Lower leg skin (tissue), 4 donors: ENCODE results near the gene CPEB4. TPM values are rescaled to one million over a fixed set of nuclear protein-coding genes. Genes with fewer than 3 reads are reported as not detected.

Experiments
- DNase-seq, 2 donors: peaks; one replicate each; pipeline ENCODE4 v3.0.0-alpha.2; 2019; ENCODE audit warnings: low spot score in 2 of 2
- H3K4me3 ChIP-seq: fragments of 200-600 bp; sonication (generic); 2 replicates; pipeline ENCODE4 v1.5.1; 2017; ENCODE audit warnings: mild to moderate bottlenecking, low read depth; ENCODE audit not compliant: poor library complexity, severe bottlenecking
- CTCF ChIP-seq, 3 donors: fragments of 450-650 bp; IDR thresholded peaks; one replicate each; pipeline ENCODE4 v1.5.1; 2016; ENCODE audit warnings: antibody characterized with exemption in 3 of 3, mild to moderate bottlenecking in 3 of 3, moderate library complexity in 2 of 3
- POLR2A ChIP-seq, 2 donors: fragments of 450-650 bp; IDR thresholded peaks; one replicate each; pipeline ENCODE4 v1.6.1; 2016 to 2017; ENCODE audit warnings: antibody characterized with exemption in 2 of 2, mild to moderate bottlenecking in 1 of 2, moderate library complexity in 1 of 2
- WGBS, 2 donors: methylation state at CpG; one replicate each; pipeline ENCODE4 v1.1.5; 2018; 5-methylcytosine and 5-hydroxymethylcytosine counted together
- intact Hi-C: fragments of 100-400 bp; cut with DNase I; formaldehyde crosslinking; loops from one replicate; pipeline ENCODE4 v1.15.0; 2023; ENCODE audit warnings: low total_unique reads
- total RNA-seq, 4 donors: library from RNA; depleted of rRNA; stranded (reverse); fragments of >200 nt; gene quantifications; one replicate each; pipeline ENCODE4 v1.1.0, GENCODE V29; 2016

Gene CPEB4
- total RNA-seq, 4 donors from 2014 or later = 47.5 to 79.6 (median 55.3) TPM

GRCh38 chr5:173954671-173955521 lies 66.7 kb downstream of the CPEB4 start:
- WGBS, 2 donors = 65 to 70% methylated on average over 6 of the region's 6 CpGs
- intact Hi-C loops = no loop called here

GRCh38 chr5:173960986-173961385 lies 72.8 kb downstream of the CPEB4 start:
- no peak for TF ChIP-seq POLR2A (IDR thresholded peaks at IDR 0.05)
- no peak for TF ChIP-seq CTCF (IDR thresholded peaks at IDR 0.05)
- 61% methylated on average over 2 of the region's 2 CpGs for WGBS, 2 donors
- H3K4me3 ChIP-seq = no peak overlapping the region
- DNase-seq = no peak
- intact Hi-C loops = no loop called here

More at GRCh38 chr5:173954671-173955521, 66.7 kb downstream of the CPEB4 start:
- no peak overlapping the region for H3K4me3 ChIP-seq
- TF ChIP-seq CTCF (IDR thresholded peaks at IDR 0.05) = no peak
- TF ChIP-seq POLR2A (IDR thresholded peaks at IDR 0.05) = no peak
- DNase-seq = no peak

GRCh38 chr5:173961418-173961817 lies 73.3 kb downstream of the CPEB4 start:
- H3K4me3 ChIP-seq = no peak overlapping the region
- TF ChIP-seq POLR2A (IDR thresholded peaks at IDR 0.05) (no peak), CTCF (IDR thresholded peaks at IDR 0.05) (no peak)
- 53 to 64% methylated on average over 1 of the region's 1 CpG for WGBS, 2 donors
- intact Hi-C loops = no loop called here
- no peak for DNase-seq

GRCh38 chr5:173962436-173962972 lies 74.4 kb downstream of the CPEB4 start:
- no peak for TF ChIP-seq POLR2A (IDR thresholded peaks at IDR 0.05)
- TF ChIP-seq CTCF (IDR thresholded peaks at IDR 0.05) = no peak
- H3K4me3 ChIP-seq = no peak overlapping the region
- intact Hi-C loops = no loop called here

GRCh38 chr5:173963182-173963838 lies 75.2 kb downstream of the CPEB4 start:
- intact Hi-C loops = no loop called here
- WGBS, 2 donors = 25 to 35% methylated on average over 10 of the region's 10 CpGs
- DNase-seq = no peak
- no peak overlapping the region for H3K4me3 ChIP-seq
- no peak for TF ChIP-seq POLR2A (IDR thresholded peaks at IDR 0.05)
- TF ChIP-seq CTCF (IDR thresholded peaks at IDR 0.05) = no peak

More at GRCh38 chr5:173962436-173962972, 74.4 kb downstream of the CPEB4 start:
- WGBS, 2 donors = 83 to 92% methylated on average over 3 of the region's 3 CpGs
- DNase-seq = no peak
